ENCODE measurements around the gene CAND2. TPM values are rescaled to one million over a fixed set of nuclear protein-coding genes. Genes with fewer than 3 reads are reported as not detected.

The CAND2 gene
- total and polyA plus RNA-seq, 9 of the 15 experiments (the other 6 are each of a cell fraction or from before 2014, with no cell fraction given), result 0.91 to 14.9 (median 4.3) TPM

DNA sequence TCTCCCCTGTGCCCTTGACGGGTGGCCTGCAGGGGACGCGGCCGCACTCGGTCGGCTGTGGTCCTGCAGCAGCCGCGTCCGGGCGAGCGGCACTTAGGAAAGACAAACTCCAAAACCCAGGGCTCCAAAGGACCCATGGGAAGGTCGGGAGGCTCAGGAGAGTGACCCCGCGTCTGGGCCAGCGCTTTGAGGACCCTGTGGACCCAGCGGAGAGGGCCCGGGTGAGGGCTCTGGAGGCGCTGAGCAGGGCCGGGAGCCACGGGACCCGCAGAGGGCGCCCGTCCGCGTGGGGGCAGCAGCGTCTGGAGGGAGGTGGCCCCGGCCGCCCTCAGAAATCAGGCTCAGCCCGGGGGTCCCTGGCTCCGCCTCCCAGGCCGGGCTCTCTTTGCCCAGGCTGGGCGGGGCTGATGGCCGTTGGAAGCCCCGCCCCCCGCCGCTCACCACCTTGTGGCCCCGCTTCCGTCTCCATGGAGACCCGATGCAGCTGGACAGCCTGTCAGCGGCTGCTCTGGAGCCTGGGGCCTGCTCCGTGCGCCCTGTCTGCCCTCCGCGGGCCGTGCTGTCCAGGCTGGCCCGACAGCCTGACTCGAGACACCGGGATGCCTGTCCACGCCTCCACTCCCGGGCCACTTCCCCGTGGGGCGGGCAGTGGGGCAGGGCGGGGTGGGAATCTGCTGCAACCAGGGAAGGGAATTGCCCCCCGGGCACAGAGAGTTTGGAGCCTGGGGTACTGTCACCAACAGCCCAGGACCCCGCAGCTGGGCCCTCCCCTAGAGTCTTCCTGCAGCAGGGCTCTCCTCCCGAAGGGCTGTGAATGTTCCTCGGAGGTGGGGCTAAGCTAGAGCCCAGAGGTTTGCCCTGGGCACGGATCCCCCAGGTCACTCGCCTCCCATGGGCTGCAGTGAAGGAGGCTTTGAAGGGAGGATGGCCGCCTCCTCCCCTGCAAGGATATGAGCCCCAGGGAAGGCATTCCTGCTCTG lies 79.7 kb downstream of the CAND2 start (continued):
- TF ChIP-seq, protein P1, sequence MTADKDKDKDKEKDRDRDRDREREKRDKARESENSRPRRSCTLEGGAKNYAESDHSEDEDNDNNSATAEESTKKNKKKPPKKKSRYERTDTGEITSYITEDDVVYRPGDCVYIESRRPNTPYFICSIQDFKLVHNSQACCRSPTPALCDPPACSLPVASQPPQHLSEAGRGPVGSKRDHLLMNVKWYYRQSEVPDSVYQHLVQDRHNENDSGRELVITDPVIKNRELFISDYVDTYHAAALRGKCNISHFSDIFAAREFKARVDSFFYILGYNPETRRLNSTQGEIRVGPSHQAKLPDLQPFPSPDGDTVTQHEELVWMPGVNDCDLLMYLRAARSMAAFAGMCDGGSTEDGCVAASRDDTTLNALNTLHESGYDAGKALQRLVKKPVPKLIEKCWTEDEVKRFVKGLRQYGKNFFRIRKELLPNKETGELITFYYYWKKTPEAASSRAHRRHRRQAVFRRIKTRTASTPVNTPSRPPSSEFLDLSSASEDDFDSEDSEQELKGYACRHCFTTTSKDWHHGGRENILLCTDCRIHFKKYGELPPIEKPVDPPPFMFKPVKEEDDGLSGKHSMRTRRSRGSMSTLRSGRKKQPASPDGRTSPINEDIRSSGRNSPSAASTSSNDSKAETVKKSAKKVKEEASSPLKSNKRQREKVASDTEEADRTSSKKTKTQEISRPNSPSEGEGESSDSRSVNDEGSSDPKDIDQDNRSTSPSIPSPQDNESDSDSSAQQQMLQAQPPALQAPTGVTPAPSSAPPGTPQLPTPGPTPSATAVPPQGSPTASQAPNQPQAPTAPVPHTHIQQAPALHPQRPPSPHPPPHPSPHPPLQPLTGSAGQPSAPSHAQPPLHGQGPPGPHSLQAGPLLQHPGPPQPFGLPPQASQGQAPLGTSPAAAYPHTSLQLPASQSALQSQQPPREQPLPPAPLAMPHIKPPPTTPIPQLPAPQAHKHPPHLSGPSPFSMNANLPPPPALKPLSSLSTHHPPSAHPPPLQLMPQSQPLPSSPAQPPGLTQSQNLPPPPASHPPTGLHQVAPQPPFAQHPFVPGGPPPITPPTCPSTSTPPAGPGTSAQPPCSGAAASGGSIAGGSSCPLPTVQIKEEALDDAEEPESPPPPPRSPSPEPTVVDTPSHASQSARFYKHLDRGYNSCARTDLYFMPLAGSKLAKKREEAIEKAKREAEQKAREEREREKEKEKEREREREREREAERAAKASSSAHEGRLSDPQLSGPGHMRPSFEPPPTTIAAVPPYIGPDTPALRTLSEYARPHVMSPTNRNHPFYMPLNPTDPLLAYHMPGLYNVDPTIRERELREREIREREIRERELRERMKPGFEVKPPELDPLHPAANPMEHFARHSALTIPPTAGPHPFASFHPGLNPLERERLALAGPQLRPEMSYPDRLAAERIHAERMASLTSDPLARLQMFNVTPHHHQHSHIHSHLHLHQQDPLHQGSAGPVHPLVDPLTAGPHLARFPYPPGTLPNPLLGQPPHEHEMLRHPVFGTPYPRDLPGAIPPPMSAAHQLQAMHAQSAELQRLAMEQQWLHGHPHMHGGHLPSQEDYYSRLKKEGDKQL (CRISPR knock-in tag; IDR thresholded peaks at IDR 0.05; ENCODE audit: borderline replicate concordance), result no peak
- TF ChIP-seq ATF7 (IDR thresholded peaks at IDR 0.05) (peak; percentile 41; the same call in 1 of the 2 replicates), CREB1 (IDR thresholded peaks at IDR 0.05) (no peak; the same call in 1 of the 2 replicates), CREB1 (CRISPR knock-in tag; IDR thresholded peaks at IDR 0.05) (peak; percentile 50; the same call in 1 of the 2 replicates), MYC (IDR thresholded peaks at IDR 0.05; ENCODE audit: low read depth, low read length) (peak; percentile 71; the same call in 1 of the 2 replicates), MYC (CRISPR knock-in tag; IDR thresholded peaks at IDR 0.05; ENCODE audit: borderline replicate concordance, low read depth) (no peak), NR4A1 (CRISPR knock-in tag; IDR thresholded peaks at IDR 0.05) (0 out of 2 replicates have a peak, but pooled peaks have one; percentile 35), NR4A1 (tag; IDR thresholded peaks at IDR 0.05) (peak; percentile 67; the same call in 1 of the 2 replicates), HNRNPH1 (optimal IDR thresholded peaks at IDR 0.05; ENCODE audit: low read depth, low read length) (no peak), ZBED1 (IDR thresholded peaks at IDR 0.05) (no peak)
- TF ChIP-seq, protein P2, sequence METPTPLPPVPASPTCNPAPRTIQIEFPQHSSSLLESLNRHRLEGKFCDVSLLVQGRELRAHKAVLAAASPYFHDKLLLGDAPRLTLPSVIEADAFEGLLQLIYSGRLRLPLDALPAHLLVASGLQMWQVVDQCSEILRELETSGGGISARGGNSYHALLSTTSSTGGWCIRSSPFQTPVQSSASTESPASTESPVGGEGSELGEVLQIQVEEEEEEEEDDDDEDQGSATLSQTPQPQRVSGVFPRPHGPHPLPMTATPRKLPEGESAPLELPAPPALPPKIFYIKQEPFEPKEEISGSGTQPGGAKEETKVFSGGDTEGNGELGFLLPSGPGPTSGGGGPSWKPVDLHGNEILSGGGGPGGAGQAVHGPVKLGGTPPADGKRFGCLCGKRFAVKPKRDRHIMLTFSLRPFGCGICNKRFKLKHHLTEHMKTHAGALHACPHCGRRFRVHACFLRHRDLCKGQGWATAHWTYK (CRISPR knock-in tag; IDR thresholded peaks at IDR 0.05), result 0 out of 2 replicates have a peak, but pooled peaks have one; percentile 44
- TF ChIP-seq, protein P3, sequence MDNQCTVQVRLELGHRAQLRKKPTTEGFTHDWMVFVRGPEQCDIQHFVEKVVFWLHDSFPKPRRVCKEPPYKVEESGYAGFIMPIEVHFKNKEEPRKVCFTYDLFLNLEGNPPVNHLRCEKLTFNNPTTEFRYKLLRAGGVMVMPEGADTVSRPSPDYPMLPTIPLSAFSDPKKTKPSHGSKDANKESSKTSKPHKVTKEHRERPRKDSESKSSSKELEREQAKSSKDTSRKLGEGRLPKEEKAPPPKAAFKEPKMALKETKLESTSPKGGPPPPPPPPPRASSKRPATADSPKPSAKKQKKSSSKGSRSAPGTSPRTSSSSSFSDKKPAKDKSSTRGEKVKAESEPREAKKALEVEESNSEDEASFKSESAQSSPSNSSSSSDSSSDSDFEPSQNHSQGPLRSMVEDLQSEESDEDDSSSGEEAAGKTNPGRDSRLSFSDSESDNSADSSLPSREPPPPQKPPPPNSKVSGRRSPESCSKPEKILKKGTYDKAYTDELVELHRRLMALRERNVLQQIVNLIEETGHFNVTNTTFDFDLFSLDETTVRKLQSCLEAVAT (IDR thresholded peaks at IDR 0.05), result peak in 1 of 2 experiments; percentile 70; a peak in 2 of 4 replicates
- TF ChIP-seq, protein P4, sequence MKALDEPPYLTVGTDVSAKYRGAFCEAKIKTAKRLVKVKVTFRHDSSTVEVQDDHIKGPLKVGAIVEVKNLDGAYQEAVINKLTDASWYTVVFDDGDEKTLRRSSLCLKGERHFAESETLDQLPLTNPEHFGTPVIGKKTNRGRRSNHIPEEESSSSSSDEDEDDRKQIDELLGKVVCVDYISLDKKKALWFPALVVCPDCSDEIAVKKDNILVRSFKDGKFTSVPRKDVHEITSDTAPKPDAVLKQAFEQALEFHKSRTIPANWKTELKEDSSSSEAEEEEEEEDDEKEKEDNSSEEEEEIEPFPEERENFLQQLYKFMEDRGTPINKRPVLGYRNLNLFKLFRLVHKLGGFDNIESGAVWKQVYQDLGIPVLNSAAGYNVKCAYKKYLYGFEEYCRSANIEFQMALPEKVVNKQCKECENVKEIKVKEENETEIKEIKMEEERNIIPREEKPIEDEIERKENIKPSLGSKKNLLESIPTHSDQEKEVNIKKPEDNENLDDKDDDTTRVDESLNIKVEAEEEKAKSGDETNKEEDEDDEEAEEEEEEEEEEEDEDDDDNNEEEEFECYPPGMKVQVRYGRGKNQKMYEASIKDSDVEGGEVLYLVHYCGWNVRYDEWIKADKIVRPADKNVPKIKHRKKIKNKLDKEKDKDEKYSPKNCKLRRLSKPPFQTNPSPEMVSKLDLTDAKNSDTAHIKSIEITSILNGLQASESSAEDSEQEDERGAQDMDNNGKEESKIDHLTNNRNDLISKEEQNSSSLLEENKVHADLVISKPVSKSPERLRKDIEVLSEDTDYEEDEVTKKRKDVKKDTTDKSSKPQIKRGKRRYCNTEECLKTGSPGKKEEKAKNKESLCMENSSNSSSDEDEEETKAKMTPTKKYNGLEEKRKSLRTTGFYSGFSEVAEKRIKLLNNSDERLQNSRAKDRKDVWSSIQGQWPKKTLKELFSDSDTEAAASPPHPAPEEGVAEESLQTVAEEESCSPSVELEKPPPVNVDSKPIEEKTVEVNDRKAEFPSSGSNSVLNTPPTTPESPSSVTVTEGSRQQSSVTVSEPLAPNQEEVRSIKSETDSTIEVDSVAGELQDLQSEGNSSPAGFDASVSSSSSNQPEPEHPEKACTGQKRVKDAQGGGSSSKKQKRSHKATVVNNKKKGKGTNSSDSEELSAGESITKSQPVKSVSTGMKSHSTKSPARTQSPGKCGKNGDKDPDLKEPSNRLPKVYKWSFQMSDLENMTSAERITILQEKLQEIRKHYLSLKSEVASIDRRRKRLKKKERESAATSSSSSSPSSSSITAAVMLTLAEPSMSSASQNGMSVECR (CRISPR knock-in tag; IDR thresholded peaks at IDR 0.05), result peak; percentile 83; the same call in 1 of the 2 replicates

All from K562 (cell line).